Tibial artery (tissue), 4 donors: ENCODE results near the gene TRIM8.
A peak's percentile ranks its signal among the peaks of the same experiment; 100 is the strongest.

ENCODE experiments used
- DNase-seq, 2 donors: peaks; one replicate each; pipeline ENCODE4 v3.0.0-alpha.2; 2019
- H3K27ac ChIP-seq, 2 donors: fragments of 200-600 bp; sonication (generic) in 1 of 2; 1 replicate in 1 of 2; 2 replicates in 1 of 2; pipeline ENCODE4 v1.5.1; 2018 to 2019; ENCODE audit warnings: mild to moderate bottlenecking in 1 of 2
- H3K27me3 ChIP-seq, 2 donors: fragments of 200-600 bp; sonication (generic) in 1 of 2; one replicate each; pipeline versions ENCODE4 v1.5.1 to v1.6.0; 2016 to 2019
- H3K36me3 ChIP-seq, 3 donors: fragments of 200-600 bp; sonication (generic) in 2 of 3; one replicate each; pipeline ENCODE4 v1.5.1; 2016 to 2019; ENCODE audit warnings: mild to moderate bottlenecking in 2 of 3
- H3K4me1 ChIP-seq, 4 donors: fragments of 200-600 bp; sonication (generic) in 2 of 4; 1 replicate in 3 of 4; 2 replicates in 1 of 4; pipeline ENCODE4 v1.5.1; 2016 to 2019
- H3K4me3 ChIP-seq, 2 donors: fragments of 200-600 bp; sonication (generic) in 1 of 2; 1 replicate in 1 of 2; 2 replicates in 1 of 2; pipeline ENCODE4 v1.5.1; 2018 to 2019; ENCODE audit warnings: mild to moderate bottlenecking in 2 of 2
- H3K9me3 ChIP-seq, 3 donors: fragments of 200-600 bp; sonication (generic) in 1 of 3; one replicate each; pipeline ENCODE4 v1.5.1; 2016 to 2019
- CTCF ChIP-seq, 2 experiments: fragments of 200-600 bp in 1 of 2; fragments of 450-650 bp in 1 of 2; IDR thresholded peaks; one replicate each; pipeline ENCODE4 v1.5.1; 2017 to 2019; ENCODE audit warnings: antibody characterized with exemption in 2 of 2, mild to moderate bottlenecking in 1 of 2, moderate library complexity in 1 of 2
- intact Hi-C: fragments of 100-400 bp; cut with DNase I; formaldehyde crosslinking; loops from one replicate; pipeline ENCODE4 v1.15.0; 2023; ENCODE audit warnings: low total_unique reads

TRIM8 gene

GRCh38 chr10:102648889-102649796 is 4.9 kb downstream of the TRIM8 start:
- no peak for DNase-seq
- Histone ChIP-seq H3K4me3 (peak overlapping the region; percentile 86 to 90), H3K9me3 (no peaks in the 10 kb centered on the region), H3K36me3 (peaks cover 7 to 33% (median 27%) of the 10 kb centered on the region in 3 donors), H3K4me1 (peaks cover 0 to 75% (median 54%) of the 10 kb centered on the region in 4 donors), H3K27ac (peak overlapping the region; percentile 97 to 99), H3K27me3 (no peaks in the 10 kb centered on the region)
- no peak for TF ChIP-seq CTCF (IDR thresholded peaks at IDR 0.05)
- intact Hi-C loops: loop anchor here (5.0 kb wide), 1 partner anchor 63 kb away; the partner anchor contains the start of genes ARL3 and SFXN2

- peak overlapping the region; percentile 6 to 97 for H3K27ac ChIP-seq
- H3K36me3 ChIP-seq: peaks cover 15 to 42% (median 36%) of the 10 kb centered on the region in 3 donors
Observed at GRCh38 chr10:102649797-102650654, 5.7 kb downstream of the TRIM8 start.

GRCh38 chr10:102650655-102651454 is 6.6 kb downstream of the TRIM8 start:
- H3K9me3 ChIP-seq: no peaks in the 10 kb centered on the region
- intact Hi-C loops: no loop called here
- peaks cover 0 to 77% (median 54%) of the 10 kb centered on the region in 4 donors for H3K4me1 ChIP-seq
- peaks cover 23 to 51% (median 44%) of the 10 kb centered on the region in 3 donors for H3K36me3 ChIP-seq
- no peak for TF ChIP-seq CTCF (IDR thresholded peaks at IDR 0.05)
- H3K27ac ChIP-seq: peak overlapping the region; percentile 6 to 97
- peak overlapping the region in 1 of 2 donors; percentile 90 for H3K4me3 ChIP-seq
- no peaks in the 10 kb centered on the region for H3K27me3 ChIP-seq
- no peak for DNase-seq

More at GRCh38 chr10:102649797-102650654, 5.7 kb downstream of the TRIM8 start:
- H3K27me3 ChIP-seq: no peaks in the 10 kb centered on the region
- H3K4me3 ChIP-seq: peak overlapping the region in 1 of 2 donors; percentile 90
- H3K4me1 ChIP-seq: peaks cover 0 to 77% (median 54%) of the 10 kb centered on the region in 4 donors
- TF ChIP-seq CTCF (IDR thresholded peaks at IDR 0.05): no peak
- no peak for DNase-seq
- intact Hi-C loops: loop anchor here (5.0 kb wide), 1 partner anchor 62 kb away; the partner anchor contains the start of genes ARL3 and SFXN2
- H3K9me3 ChIP-seq: no peaks in the 10 kb centered on the region

GRCh38 chr10:102651455-102652169 is 7.3 kb downstream of the TRIM8 start:
- H3K27me3 ChIP-seq: no peaks in the 10 kb centered on the region
- peaks cover 0 to 73% (median 54%) of the 10 kb centered on the region in 4 donors for H3K4me1 ChIP-seq
- intact Hi-C loops: no loop called here
- H3K4me3 ChIP-seq: no peak overlapping the region
- no peaks in the 10 kb centered on the region for H3K9me3 ChIP-seq
- no peak for TF ChIP-seq CTCF (IDR thresholded peaks at IDR 0.05)
- no peak for DNase-seq
- peak overlapping the region in 1 of 2 donors; percentile 6 for H3K27ac ChIP-seq
- H3K36me3 ChIP-seq: peaks cover 31 to 58% (median 52%) of the 10 kb centered on the region in 3 donors
